PC-9 (cell line): ENCODE data around the gene EFHD1. TPM values are rescaled to one million over a fixed set of nuclear protein-coding genes. Genes with fewer than 3 reads are reported as not detected.

Source experiments
- BruUV-seq: library from RNA; stranded (reverse); fragments of 400-500 nt; replicated peaks from 2 replicates; lab custom pipeline; 2021; lab: Mats Ljungman, UMichigan
- CTCF ChIA-PET: fragments of 300-600 bp; sonication (Branson Sonifier 250); formaldehyde crosslinking; loops from one replicate; lab custom pipeline; 2022; ENCODE audit warnings: antibody characterized with exemption; lab: Charles Lee
- POLR2A ChIA-PET: fragments of 300-600 bp; sonication (Branson Sonifier 250); formaldehyde crosslinking; loops from one replicate; lab custom pipeline; 2022; ENCODE audit warnings: antibody characterized with exemption; ENCODE audit not compliant: unreplicated experiment; lab: Charles Lee
- DNase-seq, 2 experiments: peaks; one replicate each; pipeline versions ENCODE4 v3.0.0 to v3.0.0-alpha.2; 2015 to 2022; ENCODE audit warnings: mixed read lengths in 1 of 2
- H2AFZ ChIP-seq: fragments of 200-600 bp; sonication (generic); 2 replicates; pipeline ENCODE4 v1.8.1; 2017; ENCODE audit warnings: antibody characterized with exemption
- H3F3A ChIP-seq: fragments of 200-600 bp; sonication (generic); 2 replicates; pipeline ENCODE4 v1.8.1; 2017; ENCODE audit warnings: antibody characterized with exemption, mild to moderate bottlenecking, low read depth; ENCODE audit not compliant: insufficient read depth
- H3K27ac ChIP-seq: fragments of 200-600 bp; sonication (generic); 2 replicates; pipeline ENCODE4 v1.6.1; 2016; ENCODE audit warnings: mixed run types
- H3K27me3 ChIP-seq: fragments of 200-600 bp; sonication (generic); 2 replicates; pipeline ENCODE4 v1.6.1; 2016; ENCODE audit warnings: low read depth, mixed run types; ENCODE audit not compliant: insufficient read depth
- H3K36me3 ChIP-seq: fragments of 200-600 bp; sonication (generic); 2 replicates; pipeline ENCODE4 v1.6.1; 2016; ENCODE audit warnings: low read depth, mixed run types
- H3K4me1 ChIP-seq: fragments of 200-600 bp; sonication (generic); replicated peaks from 2 replicates; pipeline ENCODE4 v1.6.1; 2016; ENCODE audit warnings: mixed run types; ENCODE audit not compliant: insufficient read depth
- H3K4me2 ChIP-seq: fragments of 200-600 bp; sonication (generic); 2 replicates; pipeline ENCODE4 v1.6.1; 2017; ENCODE audit warnings: mixed run types
- H3K4me3 ChIP-seq: fragments of 200-600 bp; sonication (generic); 2 replicates; pipeline ENCODE4 v1.6.1; 2016; ENCODE audit warnings: mixed run types
- H3K79me2 ChIP-seq: fragments of 200-600 bp; sonication (generic); 2 replicates; pipeline ENCODE4 v1.6.1; 2017; ENCODE audit warnings: low read depth, mixed run types
- H3K9me2 ChIP-seq: fragments of 200-600 bp; sonication (generic); 2 replicates; pipeline ENCODE4 v1.8.1; 2017; ENCODE audit warnings: mild to moderate bottlenecking; ENCODE audit not compliant: insufficient read depth
- H3K9me3 ChIP-seq: fragments of 200-600 bp; sonication (generic); 2 replicates; pipeline ENCODE4 v1.8.1; 2016; ENCODE audit warnings: low read depth; ENCODE audit not compliant: insufficient read depth
- H4K20me1 ChIP-seq: fragments of 200-600 bp; sonication (generic); 2 replicates; pipeline ENCODE4 v1.8.1; 2017; ENCODE audit not compliant: insufficient read depth
- EZH2 ChIP-seq: fragments of 200-600 bp; sonication (generic); IDR thresholded peaks from 2 replicates; pipeline ENCODE4 v1.8.0; 2017; ENCODE audit warnings: antibody characterized with exemption, low read depth
- intact Hi-C: fragments of 100-400 bp; cut with micrococcal nuclease; formaldehyde crosslinking; loops from one replicate; pipeline ENCODE4 v1.10.0; 2022; ENCODE audit not compliant: unreplicated experiment
- total RNA-seq: library from RNA; stranded (reverse); gene quantifications from 2 replicates; pipeline ENCODE4 v1.2.3, GENCODE V29; 2021
- TF ChIP-seq, protein P1 (sequence below): fragments of 200-600 bp; sonication (generic); conservative IDR thresholded peaks from 2 replicates; pipeline ENCODE4 v1.6.1; 2017; ENCODE audit warnings: mixed run types, antibody characterized with exemption, mild to moderate bottlenecking, moderate library complexity

Gene EFHD1
- total RNA-seq, 1 experiment from 2014 or later: 10.6 TPM

DNA sequence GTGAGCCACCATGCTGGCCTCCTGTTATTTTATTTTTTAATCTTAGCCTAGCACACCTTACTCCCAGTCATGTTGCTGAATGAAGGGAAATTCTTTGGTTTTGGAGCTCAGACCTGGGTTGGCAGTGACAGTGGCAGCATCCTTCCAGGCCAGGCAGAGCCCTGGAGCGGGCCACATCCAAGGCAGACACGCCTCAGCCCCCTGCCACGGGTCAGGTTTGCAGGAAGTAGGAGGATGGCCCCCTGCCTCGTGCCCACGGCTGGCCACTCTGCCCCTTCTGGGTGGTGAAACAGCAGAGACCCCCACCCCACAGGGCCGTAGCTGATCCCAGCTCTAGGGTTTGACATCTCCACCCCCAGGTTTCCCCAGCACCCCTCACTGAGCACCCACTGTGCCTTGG lies 11.7 kb downstream of the EFHD1 start:
- H3K27me3 ChIP-seq: no peaks in the 10 kb centered on the region
- intact Hi-C loops: no loop called here
- BruUV-seq: no TSS peak
- H3K4me3 ChIP-seq: no peak overlapping the region
- no peaks in the 10 kb centered on the region for H3F3A ChIP-seq
- POLR2A ChIA-PET: no interaction called here
- no peak for TF ChIP-seq EZH2
- TF ChIP-seq, protein P1, sequence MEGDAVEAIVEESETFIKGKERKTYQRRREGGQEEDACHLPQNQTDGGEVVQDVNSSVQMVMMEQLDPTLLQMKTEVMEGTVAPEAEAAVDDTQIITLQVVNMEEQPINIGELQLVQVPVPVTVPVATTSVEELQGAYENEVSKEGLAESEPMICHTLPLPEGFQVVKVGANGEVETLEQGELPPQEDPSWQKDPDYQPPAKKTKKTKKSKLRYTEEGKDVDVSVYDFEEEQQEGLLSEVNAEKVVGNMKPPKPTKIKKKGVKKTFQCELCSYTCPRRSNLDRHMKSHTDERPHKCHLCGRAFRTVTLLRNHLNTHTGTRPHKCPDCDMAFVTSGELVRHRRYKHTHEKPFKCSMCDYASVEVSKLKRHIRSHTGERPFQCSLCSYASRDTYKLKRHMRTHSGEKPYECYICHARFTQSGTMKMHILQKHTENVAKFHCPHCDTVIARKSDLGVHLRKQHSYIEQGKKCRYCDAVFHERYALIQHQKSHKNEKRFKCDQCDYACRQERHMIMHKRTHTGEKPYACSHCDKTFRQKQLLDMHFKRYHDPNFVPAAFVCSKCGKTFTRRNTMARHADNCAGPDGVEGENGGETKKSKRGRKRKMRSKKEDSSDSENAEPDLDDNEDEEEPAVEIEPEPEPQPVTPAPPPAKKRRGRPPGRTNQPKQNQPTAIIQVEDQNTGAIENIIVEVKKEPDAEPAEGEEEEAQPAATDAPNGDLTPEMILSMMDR: no peak
- CTCF ChIA-PET: no interaction called here
- no peaks in the 10 kb centered on the region for H3K36me3 ChIP-seq
- H3K4me2 ChIP-seq: no peak overlapping the region
- H4K20me1 ChIP-seq: no peaks in the 10 kb centered on the region
- no peak overlapping the region for H2AFZ ChIP-seq
- H3K79me2 ChIP-seq: no peaks in the 10 kb centered on the region
- no peaks in the 10 kb centered on the region for H3K4me1 ChIP-seq
- H3K27ac ChIP-seq: no peak overlapping the region
- no peaks in the 10 kb centered on the region for H3K9me3 ChIP-seq
- no peaks in the 10 kb centered on the region for H3K9me2 ChIP-seq
- DNase-seq: no peak

DNA sequence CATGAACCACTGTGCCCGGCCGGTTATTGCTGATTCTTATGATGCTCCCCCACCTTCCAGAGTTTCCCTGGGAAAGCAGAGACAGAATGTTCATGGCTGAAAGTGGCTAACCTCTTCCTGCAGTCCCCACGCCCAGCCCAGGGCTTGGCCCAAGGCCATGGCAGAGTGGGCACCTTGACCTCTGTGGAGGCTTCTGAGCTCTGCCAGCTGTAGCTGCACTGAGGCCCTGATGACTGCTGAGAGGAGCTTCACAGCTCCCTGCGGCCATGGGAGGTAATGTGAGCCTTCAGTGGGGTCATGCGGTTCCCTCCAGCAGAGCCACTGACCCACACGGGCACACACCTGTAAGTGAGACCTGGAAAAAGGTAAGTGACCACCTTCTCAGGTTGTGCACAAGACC lies 13.3 kb downstream of the EFHD1 start:
- H4K20me1 ChIP-seq: no peaks in the 10 kb centered on the region
- H3K4me3 ChIP-seq: no peak overlapping the region
- TF ChIP-seq, protein P1: no peak
- TF ChIP-seq EZH2: no peak
- no TSS peak for BruUV-seq
- H3K4me2 ChIP-seq: no peak overlapping the region
- H3K27me3 ChIP-seq: no peaks in the 10 kb centered on the region
- DNase-seq: no peak
- no peak overlapping the region for H3K27ac ChIP-seq
- no peaks in the 10 kb centered on the region for H3K36me3 ChIP-seq
- no peak overlapping the region for H2AFZ ChIP-seq
- POLR2A ChIA-PET: no interaction called here
- peaks cover 7% of the 10 kb centered on the region; the same call in 1 of the 2 replicates for H3F3A ChIP-seq
- CTCF ChIA-PET: no interaction called here
- no peaks in the 10 kb centered on the region for H3K9me3 ChIP-seq
- intact Hi-C loops: no loop called here
- H3K9me2 ChIP-seq: no peaks in the 10 kb centered on the region
- H3K4me1 ChIP-seq: peaks cover 11% of the 10 kb centered on the region
- H3K79me2 ChIP-seq: no peaks in the 10 kb centered on the region

DNA sequence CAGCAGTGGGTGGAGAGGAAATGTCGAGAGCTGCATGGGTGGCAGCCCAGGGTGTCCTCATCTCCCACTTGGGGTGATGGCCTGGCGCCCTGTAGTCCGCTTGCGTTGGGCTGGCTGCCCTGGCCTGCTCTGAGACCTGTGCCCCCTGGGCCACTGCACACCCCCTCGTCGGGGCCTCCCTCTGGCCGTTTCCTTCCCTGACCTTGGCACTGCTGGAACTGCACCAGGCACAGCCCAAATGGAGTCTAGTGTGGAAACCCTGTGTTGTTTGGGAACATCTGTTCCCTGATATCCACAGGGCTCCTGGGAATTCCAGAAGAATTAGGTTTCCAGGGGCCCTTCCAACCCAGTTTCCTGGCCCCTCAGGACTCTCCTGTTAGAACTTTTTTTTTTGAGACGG lies 13.9 kb downstream of the EFHD1 start:
- no peaks in the 10 kb centered on the region for H3K9me3 ChIP-seq
- no TSS peak for BruUV-seq
- no peaks in the 10 kb centered on the region for H3K36me3 ChIP-seq
- intact Hi-C loops: no loop called here
- H4K20me1 ChIP-seq: no peaks in the 10 kb centered on the region
- H3K79me2 ChIP-seq: no peaks in the 10 kb centered on the region
- peaks cover 12% of the 10 kb centered on the region; the same call in 1 of the 2 replicates for H3F3A ChIP-seq
- no peak for TF ChIP-seq EZH2
- TF ChIP-seq, protein P1: no peak
- peaks cover 16% of the 10 kb centered on the region for H3K4me1 ChIP-seq
- no peak overlapping the region for H2AFZ ChIP-seq
- no peak overlapping the region for H3K4me3 ChIP-seq
- CTCF ChIA-PET: no interaction called here
- no peak for DNase-seq
- no peaks in the 10 kb centered on the region for H3K27me3 ChIP-seq
- no peak overlapping the region for H3K27ac ChIP-seq
- POLR2A ChIA-PET: no interaction called here
- H3K4me2 ChIP-seq: no peak overlapping the region
- H3K9me2 ChIP-seq: no peaks in the 10 kb centered on the region
